ENCODE data around the gene ALDH16A1.
"Not testable (repeated sequence)": the region's sequence is repeated elsewhere in the genome, so short reads cannot be mapped to it uniquely, and the experiment has no call there.

ALDH16A1 gene

DNA sequence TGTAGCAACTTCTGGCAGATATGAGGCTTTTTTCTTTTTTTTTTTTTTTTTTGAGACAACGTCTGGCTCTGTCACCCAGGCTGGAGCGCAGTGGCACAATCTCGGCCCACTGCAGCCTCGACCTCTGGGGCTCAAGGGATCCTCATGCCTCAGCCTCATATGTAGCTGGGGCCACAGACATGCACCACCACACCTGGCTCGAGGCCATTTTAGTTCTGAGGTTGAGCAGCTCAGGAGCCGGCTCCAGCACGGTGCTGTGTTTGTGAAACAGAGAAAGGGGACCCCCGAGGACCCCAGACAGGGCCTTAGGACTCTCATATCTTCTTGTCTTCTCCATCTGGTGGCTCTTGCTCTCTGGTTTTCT is 17.6 kb downstream of the ALDH16A1 start:
- no peak overlapping the region for H3K27ac ChIP-seq (ENCODE audit: low read depth, low read length)
- H3K36me3 ChIP-seq (ENCODE audit: control insufficient read depth in 5 of 5, insufficient read depth in 5 of 5, low read length in 5 of 5), result peaks cover 0 to 18% (median 11%) of the 10 kb centered on the region in 5 donors
- H3K4me1 ChIP-seq (ENCODE audit: control insufficient read depth in 5 of 5, insufficient read depth in 5 of 5, low read length in 5 of 5), result peaks cover 1 to 42% (median 26%) of the 10 kb centered on the region in 5 donors
- no peak overlapping the region for H3K9ac ChIP-seq (ENCODE audit: low read length in 5 of 5)
- peaks cover 0 to 2% (median 0%) of the 10 kb centered on the region in 5 donors for H3K27me3 ChIP-seq (ENCODE audit: control insufficient read depth in 5 of 5, insufficient read depth in 4 of 5, low read length in 5 of 5)
- H3K9me3 ChIP-seq (ENCODE audit: control insufficient read depth in 5 of 5, low read length in 5 of 5), result no peaks in the 10 kb centered on the region
- H3K4me3 ChIP-seq (ENCODE audit: low read depth in 1 of 5, low read length in 5 of 5), result no peak overlapping the region

DNA sequence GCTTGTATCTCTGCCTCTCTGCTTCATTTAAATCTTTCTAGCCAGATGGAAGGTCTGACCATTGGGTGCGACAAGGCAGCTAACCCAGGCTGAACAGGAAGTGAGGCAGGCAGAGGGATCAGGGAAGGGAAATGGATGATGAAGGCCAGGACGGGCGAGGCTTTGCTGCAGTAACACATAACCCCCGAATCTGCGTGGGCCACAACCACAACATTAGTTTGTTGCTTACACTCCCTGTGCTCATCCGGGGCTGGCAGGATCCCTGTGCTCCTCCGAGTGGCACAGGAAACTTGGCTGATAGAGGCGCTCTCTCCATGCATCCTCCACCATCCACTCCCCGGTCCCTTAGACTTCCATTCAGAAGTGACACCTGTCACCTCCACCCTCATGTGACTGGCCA is 19.9 kb downstream of the ALDH16A1 start:
- peak overlapping the region in 1 of 5 donors; percentile 30 for H3K9ac ChIP-seq (ENCODE audit: low read length in 5 of 5)
- peaks cover 0 to 5% (median 3%) of the 10 kb centered on the region in 5 donors for H3K36me3 ChIP-seq (ENCODE audit: control insufficient read depth in 5 of 5, insufficient read depth in 5 of 5, low read length in 5 of 5)
- H3K9me3 ChIP-seq (ENCODE audit: control insufficient read depth in 5 of 5, low read length in 5 of 5), result no peaks in the 10 kb centered on the region
- peaks cover 1 to 45% (median 26%) of the 10 kb centered on the region in 5 donors for H3K4me1 ChIP-seq (ENCODE audit: control insufficient read depth in 5 of 5, insufficient read depth in 5 of 5, low read length in 5 of 5)
- H3K27me3 ChIP-seq (ENCODE audit: control insufficient read depth in 5 of 5, insufficient read depth in 4 of 5, low read length in 5 of 5), result peaks cover 0 to 2% (median 0%) of the 10 kb centered on the region in 5 donors
- no peak overlapping the region for H3K27ac ChIP-seq (ENCODE audit: low read depth, low read length)
- no peak overlapping the region for H3K4me3 ChIP-seq (ENCODE audit: low read depth in 1 of 5, low read length in 5 of 5)

GRCh38 chr19:49473501-49473867 is 20.5 kb downstream of the ALDH16A1 start:
- H3K27me3 ChIP-seq (ENCODE audit: control insufficient read depth in 5 of 5, insufficient read depth in 4 of 5, low read length in 5 of 5); H3K36me3 ChIP-seq (ENCODE audit: control insufficient read depth in 5 of 5, insufficient read depth in 5 of 5, low read length in 5 of 5); H3K9me3 ChIP-seq (ENCODE audit: control insufficient read depth in 5 of 5, low read length in 5 of 5): not testable (repeated sequence)
- peak overlapping the region in 2 of 5 donors; percentile 57 to 67 for H3K9ac ChIP-seq (ENCODE audit: low read length in 5 of 5)
- H3K27ac ChIP-seq (ENCODE audit: low read depth, low read length), result peak overlapping the region; percentile 55
- peaks cover 1 to 41% (median 23%) of the 10 kb centered on the region in 5 donors for H3K4me1 ChIP-seq (ENCODE audit: control insufficient read depth in 5 of 5, insufficient read depth in 5 of 5, low read length in 5 of 5)
- peak overlapping the region; percentile 40 to 71 (median 69) for H3K4me3 ChIP-seq (ENCODE audit: low read depth in 1 of 5, low read length in 5 of 5)

DNA sequence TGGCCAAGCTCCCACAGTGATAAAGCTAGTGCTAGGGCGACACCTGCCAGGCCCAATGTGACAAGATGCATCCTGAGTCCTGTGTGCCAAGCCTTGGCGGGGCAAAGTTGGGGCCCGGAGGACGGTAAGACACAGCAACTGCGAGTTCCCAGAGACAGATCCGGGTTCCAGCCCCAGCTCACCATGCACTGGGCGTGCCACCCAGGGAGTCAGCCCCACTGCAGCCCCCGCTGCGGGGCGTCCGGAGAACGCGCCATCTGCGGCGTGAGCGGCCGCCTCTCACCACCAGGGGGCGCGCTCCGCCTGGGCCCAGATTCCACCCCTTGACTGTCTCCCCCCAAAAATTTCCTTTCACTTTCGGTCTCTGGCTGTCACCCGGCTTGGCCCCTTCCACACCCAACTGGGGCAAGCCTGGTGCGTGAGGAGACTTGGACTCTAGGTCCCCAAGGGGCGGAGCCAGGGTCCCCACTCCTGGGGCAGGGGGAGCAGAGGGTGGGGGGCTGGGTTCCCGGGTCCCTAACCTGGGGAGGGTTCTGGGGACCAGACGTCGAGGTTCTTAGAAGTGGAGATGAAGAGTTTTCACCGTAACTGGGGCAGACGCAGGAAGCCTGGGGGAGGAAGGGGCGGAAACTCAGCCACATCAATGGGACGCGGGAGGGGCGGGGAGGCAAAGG is 21.0 kb downstream of the ALDH16A1 start, which contains the start of gene FLT3LG:
TSS of gene FLT3LG (plus strand) at position 348 of the 674 bp plus-strand sequence. CDS start 425 bp downstream, outside the sequence.
- Histone ChIP-seq H3K27ac (ENCODE audit: low read depth, low read length) (peak within 1 kb of the TSS; percentile 55), H3K36me3 (ENCODE audit: control insufficient read depth in 5 of 5, insufficient read depth in 5 of 5, low read length in 5 of 5) (peaks cover 0 to 3% (median 0%) of the 10 kb centered on the region in 5 donors), H3K4me3 (ENCODE audit: low read depth in 1 of 5, low read length in 5 of 5) (peak within 1 kb of the TSS; percentile 64 to 78 (median 70)), H3K9me3 (ENCODE audit: control insufficient read depth in 5 of 5, low read length in 5 of 5) (no peaks in the 10 kb centered on the region), H3K4me1 (ENCODE audit: control insufficient read depth in 5 of 5, insufficient read depth in 5 of 5, low read length in 5 of 5) (peaks cover 1 to 37% (median 20%) of the 10 kb centered on the region in 5 donors), H3K27me3 (ENCODE audit: control insufficient read depth in 5 of 5, insufficient read depth in 4 of 5, low read length in 5 of 5) (peaks cover 0 to 2% (median 0%) of the 10 kb centered on the region in 5 donors), H3K9ac (ENCODE audit: low read length in 5 of 5) (peak within 1 kb of the TSS in 4 of 5 donors; percentile 49 to 82 (median 62))

GRCh38 chr19:49474542-49474924 is 21.5 kb downstream of the ALDH16A1 start:
- H3K27ac ChIP-seq (ENCODE audit: low read depth, low read length), result peak overlapping the region; percentile 55
- H3K36me3 ChIP-seq (ENCODE audit: control insufficient read depth in 5 of 5, insufficient read depth in 5 of 5, low read length in 5 of 5), result peaks cover 0 to 3% (median 0%) of the 10 kb centered on the region in 5 donors
- peaks cover 0 to 2% (median 0%) of the 10 kb centered on the region in 5 donors for H3K27me3 ChIP-seq (ENCODE audit: control insufficient read depth in 5 of 5, insufficient read depth in 4 of 5, low read length in 5 of 5)
- peak overlapping the region; percentile 64 to 78 (median 70) for H3K4me3 ChIP-seq (ENCODE audit: low read depth in 1 of 5, low read length in 5 of 5)
- peaks cover 1 to 34% (median 19%) of the 10 kb centered on the region in 5 donors for H3K4me1 ChIP-seq (ENCODE audit: control insufficient read depth in 5 of 5, insufficient read depth in 5 of 5, low read length in 5 of 5)
- H3K9me3 ChIP-seq (ENCODE audit: control insufficient read depth in 5 of 5, low read length in 5 of 5), result no peaks in the 10 kb centered on the region
- H3K9ac ChIP-seq (ENCODE audit: low read length in 5 of 5), result peak overlapping the region in 4 of 5 donors; percentile 49 to 82 (median 62)

DNA sequence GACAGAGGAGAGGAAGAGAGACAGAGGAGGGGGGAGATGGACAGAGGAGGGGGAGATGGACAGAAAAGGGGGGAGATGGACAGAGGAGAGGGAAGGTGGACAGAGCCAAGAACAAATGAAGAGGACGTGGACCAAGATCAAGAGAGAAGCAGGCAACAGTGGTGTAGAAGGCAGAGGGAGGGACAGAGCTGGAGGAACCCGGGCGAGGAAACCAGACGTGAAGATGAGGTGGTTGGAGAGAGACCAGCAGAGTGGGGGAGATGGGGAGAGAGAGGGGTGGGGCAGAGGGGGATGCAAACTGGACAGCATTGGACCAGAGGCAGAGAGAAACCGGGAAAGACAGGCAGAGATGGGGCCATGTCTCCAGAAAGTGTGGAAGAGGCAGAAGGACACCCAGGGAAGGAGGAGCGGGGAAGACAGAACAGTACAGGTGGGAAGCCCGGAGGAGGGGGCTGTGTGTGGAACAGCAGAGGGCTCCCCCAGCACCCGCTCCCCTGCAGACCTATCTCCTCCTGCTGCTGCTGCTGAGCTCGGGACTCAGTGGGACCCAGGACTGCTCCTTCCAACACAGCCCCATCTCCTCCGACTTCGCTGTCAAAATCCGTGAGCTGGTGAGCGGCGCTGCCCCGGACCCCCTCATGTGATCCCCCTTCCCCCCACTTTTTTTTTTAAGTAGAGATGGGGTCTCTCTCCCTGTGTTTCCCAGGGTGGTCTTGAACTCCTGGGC is 22.3 kb downstream of the ALDH16A1 start:
- no peaks in the 10 kb centered on the region for H3K9me3 ChIP-seq (ENCODE audit: control insufficient read depth in 5 of 5, low read length in 5 of 5)
- H3K4me3 ChIP-seq (ENCODE audit: low read depth in 1 of 5, low read length in 5 of 5), result peak overlapping the region in 4 of 5 donors; percentile 33 to 78 (median 70)
- H3K27me3 ChIP-seq (ENCODE audit: control insufficient read depth in 5 of 5, insufficient read depth in 4 of 5, low read length in 5 of 5), result peaks cover 0 to 2% (median 0%) of the 10 kb centered on the region in 5 donors
- H3K9ac ChIP-seq (ENCODE audit: low read length in 5 of 5), result peak overlapping the region in 2 of 5 donors; percentile 57 to 82
- peak overlapping the region; percentile 55 for H3K27ac ChIP-seq (ENCODE audit: low read depth, low read length)
- H3K36me3 ChIP-seq (ENCODE audit: control insufficient read depth in 5 of 5, insufficient read depth in 5 of 5, low read length in 5 of 5), result peaks cover 0 to 5% (median under 1%) of the 10 kb centered on the region in 5 donors
- peaks cover 1 to 28% (median 12%) of the 10 kb centered on the region in 5 donors for H3K4me1 ChIP-seq (ENCODE audit: control insufficient read depth in 5 of 5, insufficient read depth in 5 of 5, low read length in 5 of 5)

DNA sequence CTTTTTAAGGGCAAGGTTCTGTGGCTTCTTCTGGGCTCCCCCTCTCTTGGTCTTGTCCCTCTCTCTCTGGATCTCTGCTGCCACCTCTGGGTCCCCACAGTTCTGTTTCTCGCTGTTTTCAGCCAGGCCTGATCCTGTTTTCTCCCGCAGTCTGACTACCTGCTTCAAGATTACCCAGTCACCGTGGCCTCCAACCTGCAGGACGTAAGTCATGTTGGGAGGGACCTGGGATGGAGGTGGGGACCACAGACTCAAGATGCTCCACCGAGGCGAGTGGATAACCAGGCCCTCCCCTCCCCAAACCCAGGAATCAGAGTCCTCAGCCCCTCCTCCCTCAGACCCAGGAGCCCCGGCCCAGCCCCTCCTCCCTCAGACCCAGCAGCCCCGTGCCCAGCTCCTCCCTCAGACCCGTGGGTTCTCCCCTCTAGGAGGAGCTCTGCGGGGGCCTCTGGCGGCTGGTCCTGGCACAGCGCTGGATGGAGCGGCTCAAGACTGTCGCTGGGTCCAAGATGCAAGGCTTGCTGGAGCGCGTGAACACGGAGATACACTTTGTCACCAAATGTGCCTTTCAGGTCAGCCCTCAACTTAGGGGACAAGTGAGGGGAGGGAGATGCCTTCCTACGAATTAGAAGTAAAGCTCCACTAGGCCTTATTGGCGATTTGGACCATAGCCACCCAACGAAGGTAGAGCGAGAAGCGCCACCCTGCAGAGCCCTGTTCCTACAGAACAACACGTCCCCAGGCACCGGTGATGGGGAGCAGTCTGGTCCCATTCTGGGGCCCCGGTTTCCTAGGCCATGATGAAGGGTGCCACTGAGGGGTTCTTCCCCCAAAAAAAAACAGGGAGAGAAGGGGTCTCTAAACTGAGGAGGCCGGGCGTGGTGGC is 23.2 kb downstream of the ALDH16A1 start:
- no peak overlapping the region for H3K4me3 ChIP-seq (ENCODE audit: low read depth in 1 of 5, low read length in 5 of 5)
- no peak overlapping the region for H3K27ac ChIP-seq (ENCODE audit: low read depth, low read length)
- H3K9ac ChIP-seq (ENCODE audit: low read length in 5 of 5), result no peak overlapping the region
- peaks cover 0 to 2% (median 0%) of the 10 kb centered on the region in 5 donors for H3K27me3 ChIP-seq (ENCODE audit: control insufficient read depth in 5 of 5, insufficient read depth in 4 of 5, low read length in 5 of 5)
- H3K4me1 ChIP-seq (ENCODE audit: control insufficient read depth in 5 of 5, insufficient read depth in 5 of 5, low read length in 5 of 5), result peaks cover 0 to 24% (median 12%) of the 10 kb centered on the region in 5 donors
- H3K36me3 ChIP-seq (ENCODE audit: control insufficient read depth in 5 of 5, insufficient read depth in 5 of 5, low read length in 5 of 5), result peaks cover 0 to 7% (median 0%) of the 10 kb centered on the region in 5 donors
- H3K9me3 ChIP-seq (ENCODE audit: control insufficient read depth in 5 of 5, low read length in 5 of 5), result no peaks in the 10 kb centered on the region

GRCh38 chr19:49479975-49480628 is 27.1 kb downstream of the ALDH16A1 start:
- H3K4me1 ChIP-seq (ENCODE audit: control insufficient read depth in 5 of 5, insufficient read depth in 5 of 5, low read length in 5 of 5), result peaks cover 0 to 4% (median 0%) of the 10 kb centered on the region in 5 donors
- no peak overlapping the region for H3K27ac ChIP-seq (ENCODE audit: low read depth, low read length)
- peaks cover 0 to 12% (median 3%) of the 10 kb centered on the region in 5 donors for H3K36me3 ChIP-seq (ENCODE audit: control insufficient read depth in 5 of 5, insufficient read depth in 5 of 5, low read length in 5 of 5)
- H3K9me3 ChIP-seq (ENCODE audit: control insufficient read depth in 5 of 5, low read length in 5 of 5), result no peaks in the 10 kb centered on the region
- H3K4me3 ChIP-seq (ENCODE audit: low read depth in 1 of 5, low read length in 5 of 5), result no peak overlapping the region
- no peak overlapping the region for H3K9ac ChIP-seq (ENCODE audit: low read length in 5 of 5)
- no peaks in the 10 kb centered on the region for H3K27me3 ChIP-seq (ENCODE audit: control insufficient read depth in 5 of 5, insufficient read depth in 4 of 5, low read length in 5 of 5)

- Histone ChIP-seq H3K36me3 (ENCODE audit: control insufficient read depth in 5 of 5, insufficient read depth in 5 of 5, low read length in 5 of 5) (peaks cover 0 to 12% (median 3%) of the 10 kb centered on the region in 5 donors), H3K9me3 (ENCODE audit: control insufficient read depth in 5 of 5, low read length in 5 of 5) (no peaks in the 10 kb centered on the region), H3K4me3 (ENCODE audit: low read depth in 1 of 5, low read length in 5 of 5) (no peak overlapping the region), H3K27me3 (ENCODE audit: control insufficient read depth in 5 of 5, insufficient read depth in 4 of 5, low read length in 5 of 5) (no peaks in the 10 kb centered on the region), H3K9ac (ENCODE audit: low read length in 5 of 5) (no peak overlapping the region), H3K27ac (ENCODE audit: low read depth, low read length) (no peak overlapping the region), H3K4me1 (ENCODE audit: control insufficient read depth in 5 of 5, insufficient read depth in 5 of 5, low read length in 5 of 5) (peaks cover 0 to 2% (median 0%) of the 10 kb centered on the region in 5 donors)
Observed at GRCh38 chr19:49481020-49481683, 28.1 kb downstream of the ALDH16A1 start.

Data from subcutaneous abdominal adipose tissue (tissue), 5 donors.